HepG2 (cell line): ENCODE results near the gene CCND1. TPM values are rescaled to one million over a fixed set of nuclear protein-coding genes. Genes with fewer than 3 reads are reported as not detected.
A peak's percentile ranks its signal among the peaks of the same experiment; 100 is the strongest.

Experiments used
- ETV6 ChIP-seq: sonication (generic); formaldehyde crosslinking; conservative IDR thresholded peaks from 2 replicates; pipeline ENCODE4 v1.4.0; 2020; ENCODE audit warnings: missing genetic modification reagents
- FOSL1 ChIP-seq: sonication (generic); formaldehyde crosslinking; IDR thresholded peaks from 2 replicates; pipeline ENCODE4 v1.9.0; 2021; ENCODE audit warnings: missing genetic modification reagents, borderline replicate concordance
- GABPA ChIP-seq, 2 experiments: IDR thresholded peaks; 2 replicates each; pipeline ENCODE4 v1.6.1; 2011 to 2016; ENCODE audit warnings: low read depth in 2 of 2, low read length in 1 of 2, missing biosample characterization in 1 of 2, missing genetic modification characterization in 1 of 2
- HIVEP1 ChIP-seq: sonication (generic); formaldehyde crosslinking; IDR thresholded peaks from 2 replicates; pipeline ENCODE4 v1.4.0; 2020; ENCODE audit warnings: mild to moderate bottlenecking, missing genetic modification reagents
- HOXD1 ChIP-seq: sonication (generic); formaldehyde crosslinking; IDR thresholded peaks from 2 replicates; pipeline ENCODE4 v1.5.0; 2020; ENCODE audit warnings: missing genetic modification reagents
- IKZF1 ChIP-seq: fragments of 450-650 bp; IDR thresholded peaks from 2 replicates; pipeline ENCODE4 v1.7.1; 2016
- KMT2A ChIP-seq: sonication (generic); formaldehyde crosslinking; IDR thresholded peaks from 2 replicates; pipeline ENCODE4 v1.4.0; 2020; ENCODE audit warnings: missing genetic modification reagents
- MED13 ChIP-seq: sonication (generic); formaldehyde crosslinking; IDR thresholded peaks from 2 replicates; pipeline ENCODE4 v1.5.0; 2020; ENCODE audit warnings: missing genetic modification reagents
- MIER2 ChIP-seq: IDR thresholded peaks from 2 replicates; pipeline ENCODE4 v1.6.1; 2016; ENCODE audit warnings: missing biosample characterization, missing genetic modification reagents
- NFYB ChIP-seq: sonication (generic); formaldehyde crosslinking; IDR thresholded peaks from 2 replicates; pipeline ENCODE4 v1.4.0; 2020; ENCODE audit warnings: missing genetic modification reagents
- NRL ChIP-seq: sonication (generic); formaldehyde crosslinking; IDR thresholded peaks from 2 replicates; pipeline ENCODE4 v1.5.0; 2020; ENCODE audit warnings: missing genetic modification reagents, mild to moderate bottlenecking, moderate library complexity, borderline replicate concordance
- PLRG1 ChIP-seq: fragments of 450-650 bp; conservative IDR thresholded peaks from 2 replicates; pipeline ENCODE4 v1.6.1; 2016
- RFX1 ChIP-seq: fragments of 450-650 bp; IDR thresholded peaks from 2 replicates; pipeline ENCODE4 v1.6.1; 2017
- ZNF10 ChIP-seq: sonication (generic); formaldehyde crosslinking; IDR thresholded peaks from 2 replicates; pipeline ENCODE4 v1.4.0; 2020; ENCODE audit warnings: mild to moderate bottlenecking, low read depth, missing genetic modification reagents, borderline replicate concordance
- ZNF24 ChIP-seq: fragments of 450-650 bp; IDR thresholded peaks from 2 replicates; pipeline ENCODE4 v1.6.1; 2017; ENCODE audit warnings: antibody characterized with exemption, mild to moderate bottlenecking
- ZNF263 ChIP-seq: sonication (generic); formaldehyde crosslinking; IDR thresholded peaks from 2 replicates; pipeline ENCODE4 v1.4.0; 2020; ENCODE audit warnings: missing genetic modification reagents
- ZNF451 ChIP-seq: sonication (generic); formaldehyde crosslinking; IDR thresholded peaks from 2 replicates; pipeline ENCODE4 v1.5.0; 2020; ENCODE audit warnings: mild to moderate bottlenecking, missing genetic modification reagents
- ZNF589 ChIP-seq: sonication (generic); formaldehyde crosslinking; conservative IDR thresholded peaks from 2 replicates; pipeline ENCODE4 v1.8.0; 2022; ENCODE audit warnings: mild to moderate bottlenecking, moderate library complexity, missing genetic modification reagents
- ZNF775 ChIP-seq: sonication (generic); formaldehyde crosslinking; IDR thresholded peaks from 2 replicates; pipeline ENCODE4 v1.4.0; 2020; ENCODE audit warnings: missing genetic modification reagents, mild to moderate bottlenecking, moderate library complexity, borderline replicate concordance
- ZSCAN29 ChIP-seq: sonication (generic); formaldehyde crosslinking; conservative IDR thresholded peaks from 2 replicates; pipeline ENCODE4 v1.4.0; 2020; ENCODE audit warnings: mild to moderate bottlenecking, missing genetic modification reagents
- ZSCAN31 ChIP-seq: sonication (generic); formaldehyde crosslinking; IDR thresholded peaks from 2 replicates; pipeline ENCODE4 v1.5.0; 2020; ENCODE audit warnings: low read depth, mild to moderate bottlenecking, missing genetic modification reagents
- ZZZ3 ChIP-seq: sonication (generic); formaldehyde crosslinking; IDR thresholded peaks from 2 replicates; pipeline ENCODE4 v1.4.0; 2020; ENCODE audit warnings: missing genetic modification reagents, mild to moderate bottlenecking, borderline replicate concordance
- polyA plus RNA-seq, 8 experiments: library from polyadenylated mRNA; depleted of rRNA in 3 of 8; stranded (reverse) in 7 of 8; unstranded in 1 of 8; fragments of >200 nt; fragmentation: Illumina TruSeq in 4 of 8; extraction: Trizol in 4 of 8; gene quantifications; 2 replicates each; pipeline versions ENCODE4 v1.2.1 to v1.2.3, GENCODE V29; 2011 to 2016; ENCODE audit warnings: low read depth in 4 of 8, missing spikeins in 1 of 8, mixed read lengths in 1 of 8; ENCODE audit not compliant: insufficient read depth in 1 of 8
- total RNA-seq, 5 experiments: library from RNA; depleted of rRNA; stranded (reverse); fragments of >200 nt; fragmentation: Illumina TruSeq; extraction: Trizol; gene quantifications; 2 replicates each; pipeline ENCODE4 v1.2.3, GENCODE V29; 2016; ENCODE audit warnings: low read depth in 1 of 5
- TF ChIP-seq, protein P1 (sequence below): sonication (generic); formaldehyde crosslinking; IDR thresholded peaks from 2 replicates; pipeline ENCODE4 v1.8.1; 2023; ENCODE audit warnings: missing genetic modification reagents, inconsistent platforms, borderline replicate concordance
- TF ChIP-seq, protein P2 (sequence below): sonication (generic); formaldehyde crosslinking; IDR thresholded peaks from 2 replicates; pipeline ENCODE4 v1.8.0; 2022; ENCODE audit warnings: mild to moderate bottlenecking, missing genetic modification reagents; ENCODE audit not compliant: insufficient replicate concordance
- TF ChIP-seq, protein P3 (sequence below): sonication (generic); formaldehyde crosslinking; conservative IDR thresholded peaks from 2 replicates; pipeline ENCODE4 v1.8.0; 2022; ENCODE audit warnings: missing genetic modification reagents
- TF ChIP-seq, protein P4 (sequence below): IDR thresholded peaks from 2 replicates; pipeline ENCODE4 v1.6.1; 2016; ENCODE audit warnings: control low read depth
- TF ChIP-seq, protein P5 (sequence below): sonication (generic); formaldehyde crosslinking; conservative IDR thresholded peaks from 2 replicates; pipeline ENCODE4 v1.4.0; 2020; ENCODE audit warnings: missing genetic modification reagents

Gene CCND1
- total and polyA plus RNA-seq, 2 of the 13 experiments (the other 11 are each of a cell fraction or from before 2014, with no cell fraction given), result 107 to 136 TPM

DNA sequence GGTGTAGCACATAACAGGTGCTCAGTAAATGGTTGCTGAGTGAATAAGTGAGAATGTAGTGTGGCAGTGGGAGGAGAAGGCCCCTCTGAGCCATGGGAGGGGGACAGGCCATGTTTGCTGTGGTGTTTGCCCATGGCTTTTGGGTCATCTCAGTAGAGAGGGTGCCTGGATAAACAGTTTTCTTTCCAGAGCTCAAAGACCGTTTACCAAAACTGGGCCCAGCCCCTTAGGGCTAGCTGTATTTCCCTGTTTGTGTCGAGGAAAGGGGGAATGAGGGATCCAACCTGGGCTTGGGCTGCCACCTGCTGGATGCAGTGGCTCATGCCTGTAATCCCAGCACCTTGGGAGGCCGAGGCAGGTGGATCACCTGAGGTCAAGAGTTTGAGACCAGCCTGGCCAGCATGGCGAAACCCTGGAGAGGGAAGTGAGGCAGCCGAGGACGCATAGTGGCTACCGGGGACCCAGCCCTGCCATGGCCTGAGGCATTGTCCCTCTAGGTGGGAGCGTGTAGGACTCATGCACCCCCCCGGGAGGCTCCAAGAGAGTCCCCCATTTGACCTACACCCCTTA is 42.9 kb downstream of the CCND1 start (continued):
- TF ChIP-seq ZSCAN31 (CRISPR knock-in tag) (no peak), MED13 (CRISPR knock-in tag) (no peak), FOSL1 (CRISPR knock-in tag) (no peak), ETV6 (CRISPR knock-in tag) (no peak), IKZF1 (no peak), ZSCAN29 (no peak), NRL (CRISPR knock-in tag) (0 out of 2 replicates have a peak, but pooled peaks have one; percentile 46), GABPA (IDR thresholded peaks at IDR 0.05; ENCODE audit: low read depth, low read length) (no peak), GABPA (CRISPR knock-in tag; IDR thresholded peaks at IDR 0.05; ENCODE audit: low read depth) (no peak), ZNF10 (CRISPR knock-in tag) (no peak), ZNF589 (CRISPR knock-in tag) (no peak), ZNF775 (CRISPR knock-in tag) (no peak), MIER2 (CRISPR knock-in tag) (no peak), ZZZ3 (CRISPR knock-in tag) (no peak), HOXD1 (CRISPR knock-in tag) (no peak), PLRG1 (no peak), NFYB (CRISPR knock-in tag) (no peak), ZNF24 (no peak), RFX1 (no peak), KMT2A (CRISPR knock-in tag) (no peak), HIVEP1 (CRISPR knock-in tag) (no peak), ZNF451 (0 out of 2 replicates have a peak, but pooled peaks have one; percentile 40), ZNF263 (CRISPR knock-in tag) (no peak)
- TF ChIP-seq, protein P1, sequence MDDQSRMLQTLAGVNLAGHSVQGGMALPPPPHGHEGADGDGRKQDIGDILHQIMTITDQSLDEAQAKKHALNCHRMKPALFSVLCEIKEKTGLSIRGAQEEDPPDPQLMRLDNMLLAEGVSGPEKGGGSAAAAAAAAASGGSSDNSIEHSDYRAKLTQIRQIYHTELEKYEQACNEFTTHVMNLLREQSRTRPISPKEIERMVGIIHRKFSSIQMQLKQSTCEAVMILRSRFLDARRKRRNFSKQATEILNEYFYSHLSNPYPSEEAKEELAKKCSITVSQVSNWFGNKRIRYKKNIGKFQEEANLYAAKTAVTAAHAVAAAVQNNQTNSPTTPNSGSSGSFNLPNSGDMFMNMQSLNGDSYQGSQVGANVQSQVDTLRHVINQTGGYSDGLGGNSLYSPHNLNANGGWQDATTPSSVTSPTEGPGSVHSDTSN (CRISPR knock-in tag), result no peak
- TF ChIP-seq, protein P2, sequence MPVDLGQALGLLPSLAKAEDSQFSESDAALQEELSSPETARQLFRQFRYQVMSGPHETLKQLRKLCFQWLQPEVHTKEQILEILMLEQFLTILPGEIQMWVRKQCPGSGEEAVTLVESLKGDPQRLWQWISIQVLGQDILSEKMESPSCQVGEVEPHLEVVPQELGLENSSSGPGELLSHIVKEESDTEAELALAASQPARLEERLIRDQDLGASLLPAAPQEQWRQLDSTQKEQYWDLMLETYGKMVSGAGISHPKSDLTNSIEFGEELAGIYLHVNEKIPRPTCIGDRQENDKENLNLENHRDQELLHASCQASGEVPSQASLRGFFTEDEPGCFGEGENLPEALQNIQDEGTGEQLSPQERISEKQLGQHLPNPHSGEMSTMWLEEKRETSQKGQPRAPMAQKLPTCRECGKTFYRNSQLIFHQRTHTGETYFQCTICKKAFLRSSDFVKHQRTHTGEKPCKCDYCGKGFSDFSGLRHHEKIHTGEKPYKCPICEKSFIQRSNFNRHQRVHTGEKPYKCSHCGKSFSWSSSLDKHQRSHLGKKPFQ (CRISPR knock-in tag), result no peak
- TF ChIP-seq, protein P3, sequence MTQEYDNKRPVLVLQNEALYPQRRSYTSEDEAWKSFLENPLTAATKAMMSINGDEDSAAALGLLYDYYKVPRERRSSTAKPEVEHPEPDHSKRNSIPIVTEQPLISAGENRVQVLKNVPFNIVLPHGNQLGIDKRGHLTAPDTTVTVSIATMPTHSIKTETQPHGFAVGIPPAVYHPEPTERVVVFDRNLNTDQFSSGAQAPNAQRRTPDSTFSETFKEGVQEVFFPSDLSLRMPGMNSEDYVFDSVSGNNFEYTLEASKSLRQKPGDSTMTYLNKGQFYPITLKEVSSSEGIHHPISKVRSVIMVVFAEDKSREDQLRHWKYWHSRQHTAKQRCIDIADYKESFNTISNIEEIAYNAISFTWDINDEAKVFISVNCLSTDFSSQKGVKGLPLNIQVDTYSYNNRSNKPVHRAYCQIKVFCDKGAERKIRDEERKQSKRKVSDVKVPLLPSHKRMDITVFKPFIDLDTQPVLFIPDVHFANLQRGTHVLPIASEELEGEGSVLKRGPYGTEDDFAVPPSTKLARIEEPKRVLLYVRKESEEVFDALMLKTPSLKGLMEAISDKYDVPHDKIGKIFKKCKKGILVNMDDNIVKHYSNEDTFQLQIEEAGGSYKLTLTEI (CRISPR knock-in tag), result no peak
- TF ChIP-seq, protein P4, sequence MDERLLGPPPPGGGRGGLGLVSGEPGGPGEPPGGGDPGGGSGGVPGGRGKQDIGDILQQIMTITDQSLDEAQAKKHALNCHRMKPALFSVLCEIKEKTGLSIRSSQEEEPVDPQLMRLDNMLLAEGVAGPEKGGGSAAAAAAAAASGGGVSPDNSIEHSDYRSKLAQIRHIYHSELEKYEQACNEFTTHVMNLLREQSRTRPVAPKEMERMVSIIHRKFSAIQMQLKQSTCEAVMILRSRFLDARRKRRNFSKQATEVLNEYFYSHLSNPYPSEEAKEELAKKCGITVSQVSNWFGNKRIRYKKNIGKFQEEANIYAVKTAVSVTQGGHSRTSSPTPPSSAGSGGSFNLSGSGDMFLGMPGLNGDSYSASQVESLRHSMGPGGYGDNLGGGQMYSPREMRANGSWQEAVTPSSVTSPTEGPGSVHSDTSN (CRISPR knock-in tag), result no peak
- TF ChIP-seq, protein P5, sequence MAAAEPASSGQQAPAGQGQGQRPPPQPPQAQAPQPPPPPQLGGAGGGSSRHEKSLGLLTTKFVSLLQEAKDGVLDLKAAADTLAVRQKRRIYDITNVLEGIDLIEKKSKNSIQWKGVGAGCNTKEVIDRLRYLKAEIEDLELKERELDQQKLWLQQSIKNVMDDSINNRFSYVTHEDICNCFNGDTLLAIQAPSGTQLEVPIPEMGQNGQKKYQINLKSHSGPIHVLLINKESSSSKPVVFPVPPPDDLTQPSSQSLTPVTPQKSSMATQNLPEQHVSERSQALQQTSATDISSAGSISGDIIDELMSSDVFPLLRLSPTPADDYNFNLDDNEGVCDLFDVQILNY (CRISPR knock-in tag), result no peak
